Esophagus muscularis mucosa (tissue), 4 donors: ENCODE results near the gene HS6ST3. TPM values are rescaled to one million over a fixed set of nuclear protein-coding genes. Genes with fewer than 3 reads are reported as not detected.

Source experiments
- DNase-seq: peaks from one replicate; pipeline ENCODE4 v3.0.0-alpha.2; 2017; ENCODE audit errors: extremely low spot score
- H3K27ac ChIP-seq, 4 donors: fragments of 200-600 bp; sonication (generic); replicated peaks in 1 of 4; 1 replicate in 3 of 4; 2 replicates in 1 of 4; pipeline ENCODE4 v1.5.1; 2016 to 2019; ENCODE audit warnings: mild to moderate bottlenecking in 1 of 4
- H3K27me3 ChIP-seq, 4 donors: fragments of 200-600 bp; sonication (generic); one replicate each; pipeline versions ENCODE4 v1.5.1 to v1.6.0; 2016 to 2019
- H3K36me3 ChIP-seq, 4 donors: fragments of 200-600 bp; sonication (generic); one replicate each; pipeline ENCODE4 v1.5.1; 2016 to 2019
- H3K4me1 ChIP-seq, 4 donors: fragments of 200-600 bp; sonication (generic); one replicate each; pipeline ENCODE4 v1.5.1; 2016 to 2019
- H3K4me3 ChIP-seq, 4 donors: fragments of 200-600 bp; sonication (generic); 1 replicate in 2 of 4; 2 replicates in 2 of 4; pipeline ENCODE4 v1.5.1; 2016 to 2019; ENCODE audit warnings: mild to moderate bottlenecking in 4 of 4, moderate library complexity in 1 of 4
- H3K9me3 ChIP-seq, 4 donors: fragments of 200-600 bp; sonication (generic); 1 replicate in 3 of 4; 2 replicates in 1 of 4; pipeline ENCODE4 v1.5.1; 2016 to 2019
- EP300 ChIP-seq: sonication (generic); formaldehyde crosslinking; IDR thresholded peaks from one replicate; pipeline ENCODE4 v1.6.1; 2017; ENCODE audit warnings: antibody characterized with exemption
- POLR2A ChIP-seq: fragments of 450-650 bp; IDR thresholded peaks from one replicate; pipeline ENCODE4 v1.6.1; 2017; ENCODE audit warnings: antibody characterized with exemption, moderate library complexity, mild to moderate bottlenecking, low read depth
- POLR2AphosphoS5 ChIP-seq, 2 donors: sonication (generic); formaldehyde crosslinking; IDR thresholded peaks; one replicate each; pipeline ENCODE4 v1.6.1; 2017; ENCODE audit warnings: antibody characterized with exemption in 2 of 2
- WGBS: methylation state at CpG from one replicate; pipeline ENCODE4 v1.1.5; 2018; 5-methylcytosine and 5-hydroxymethylcytosine counted together
- intact Hi-C: fragments of 100-400 bp; cut with DNase I; formaldehyde crosslinking; loops from one replicate; pipeline ENCODE4 v1.15.1; 2023
- total RNA-seq, 4 donors: library from RNA; depleted of rRNA; stranded (reverse); fragments of >200 nt; gene quantifications; one replicate each; pipeline versions ENCODE4 v1.1.0 to v1.2.1, GENCODE V29; 2016
- TF ChIP-seq, protein P1 (sequence below), 3 experiments: fragments of 200-600 bp in 2 of 3; fragments of 450-650 bp in 1 of 3; sonication (generic) in 2 of 3; IDR thresholded peaks; one replicate each; pipeline ENCODE4 v1.5.1; 2017 to 2019; ENCODE audit warnings: antibody characterized with exemption in 3 of 3, mild to moderate bottlenecking in 2 of 3, moderate library complexity in 1 of 3

Gene HS6ST3
- total RNA-seq, 4 donors from 2014 or later, result 4.6 to 12.4 (median 7.9) TPM

DNA sequence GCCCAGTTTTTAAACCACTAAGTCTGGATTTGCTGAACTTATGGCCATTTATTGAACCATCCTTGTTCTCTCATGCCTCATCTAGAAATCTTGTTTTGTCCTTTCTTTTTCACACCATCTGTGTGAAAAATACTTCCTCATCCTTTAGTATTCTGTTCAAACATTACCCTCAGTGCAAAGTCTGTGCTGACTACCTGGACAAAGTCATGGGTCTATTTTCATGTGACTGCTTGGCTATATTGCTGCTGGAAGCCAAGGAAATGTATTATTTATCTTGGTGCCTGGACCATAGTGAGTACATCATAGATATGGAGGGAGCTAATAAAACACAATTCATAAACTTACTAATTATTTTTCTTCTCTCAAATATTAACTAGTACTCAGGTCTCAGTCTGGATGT lies 591.9 kb downstream of the HS6ST3 start:
- intact Hi-C loops, result no loop called here
- no peaks in the 10 kb centered on the region for H3K4me1 ChIP-seq
- no peak for DNase-seq

DNA sequence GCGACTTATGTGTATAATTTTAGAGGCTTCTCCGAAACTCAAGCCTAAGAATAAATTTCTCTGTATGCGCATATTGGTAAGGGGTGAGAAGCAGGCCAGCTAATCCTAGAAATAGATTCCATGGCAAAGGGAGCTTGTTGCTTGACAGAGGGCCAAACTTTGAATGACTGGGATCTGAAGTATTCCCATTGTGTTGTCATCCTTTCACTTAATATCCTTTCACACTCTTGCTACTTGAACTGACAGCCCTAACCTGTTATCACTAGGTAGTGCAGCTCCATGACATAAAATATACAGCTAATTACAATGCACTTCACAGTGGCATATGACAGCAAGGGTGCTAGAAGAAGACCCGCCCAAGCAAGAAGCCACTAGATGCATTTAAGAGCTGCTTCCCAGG lies 594.6 kb downstream of the HS6ST3 start:
- no peaks in the 10 kb centered on the region for H3K4me1 ChIP-seq
- intact Hi-C loops, result no loop called here
- H3K4me3 ChIP-seq, result no peak overlapping the region
- 83% methylated on average over 4 of the region's 4 CpGs for WGBS
- H3K27ac ChIP-seq, result no peak overlapping the region
- no peaks in the 10 kb centered on the region for H3K36me3 ChIP-seq
- H3K9me3 ChIP-seq, result no peaks in the 10 kb centered on the region
- H3K27me3 ChIP-seq, result no peaks in the 10 kb centered on the region
- TF ChIP-seq, protein P1, sequence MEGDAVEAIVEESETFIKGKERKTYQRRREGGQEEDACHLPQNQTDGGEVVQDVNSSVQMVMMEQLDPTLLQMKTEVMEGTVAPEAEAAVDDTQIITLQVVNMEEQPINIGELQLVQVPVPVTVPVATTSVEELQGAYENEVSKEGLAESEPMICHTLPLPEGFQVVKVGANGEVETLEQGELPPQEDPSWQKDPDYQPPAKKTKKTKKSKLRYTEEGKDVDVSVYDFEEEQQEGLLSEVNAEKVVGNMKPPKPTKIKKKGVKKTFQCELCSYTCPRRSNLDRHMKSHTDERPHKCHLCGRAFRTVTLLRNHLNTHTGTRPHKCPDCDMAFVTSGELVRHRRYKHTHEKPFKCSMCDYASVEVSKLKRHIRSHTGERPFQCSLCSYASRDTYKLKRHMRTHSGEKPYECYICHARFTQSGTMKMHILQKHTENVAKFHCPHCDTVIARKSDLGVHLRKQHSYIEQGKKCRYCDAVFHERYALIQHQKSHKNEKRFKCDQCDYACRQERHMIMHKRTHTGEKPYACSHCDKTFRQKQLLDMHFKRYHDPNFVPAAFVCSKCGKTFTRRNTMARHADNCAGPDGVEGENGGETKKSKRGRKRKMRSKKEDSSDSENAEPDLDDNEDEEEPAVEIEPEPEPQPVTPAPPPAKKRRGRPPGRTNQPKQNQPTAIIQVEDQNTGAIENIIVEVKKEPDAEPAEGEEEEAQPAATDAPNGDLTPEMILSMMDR (IDR thresholded peaks at IDR 0.05), result no peak
- TF ChIP-seq EP300 (no peak), POLR2AphosphoS5 (IDR thresholded peaks at IDR 0.05) (no peak), POLR2A (no peak)
- DNase-seq, result no peak

More for the DNA sequence above, 591.9 kb downstream of the HS6ST3 start:
- no peak overlapping the region for H3K4me3 ChIP-seq
- TF ChIP-seq, protein P1 (IDR thresholded peaks at IDR 0.05), result no peak
- TF ChIP-seq POLR2A (no peak), EP300 (no peak), POLR2AphosphoS5 (IDR thresholded peaks at IDR 0.05) (no peak)
- H3K9me3 ChIP-seq, result no peaks in the 10 kb centered on the region
- H3K36me3 ChIP-seq, result no peaks in the 10 kb centered on the region
- H3K27me3 ChIP-seq, result no peaks in the 10 kb centered on the region
- no peak overlapping the region for H3K27ac ChIP-seq

DNA sequence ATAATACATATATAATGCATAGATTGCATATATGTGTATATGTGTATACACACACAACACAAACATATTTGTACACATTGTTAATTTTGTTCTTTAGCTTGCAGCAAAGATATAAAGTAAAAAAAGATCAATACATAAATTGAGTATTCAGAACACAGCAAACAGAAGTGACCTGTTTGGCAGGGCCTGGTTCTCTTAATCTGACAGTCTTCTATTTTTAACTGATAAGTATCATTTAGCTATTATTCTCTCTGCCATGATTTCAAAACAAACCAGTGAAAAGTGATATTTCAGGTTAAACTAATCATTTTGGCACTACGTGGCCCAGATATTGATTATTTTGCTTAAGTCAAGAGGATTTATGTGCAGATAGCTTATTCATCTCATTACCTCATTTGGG lies 595.0 kb downstream of the HS6ST3 start:
- no peaks in the 10 kb centered on the region for H3K4me1 ChIP-seq
- H3K9me3 ChIP-seq, result no peaks in the 10 kb centered on the region
- no peak for TF ChIP-seq POLR2A
- TF ChIP-seq EP300, result no peak
- TF ChIP-seq, protein P1 (IDR thresholded peaks at IDR 0.05), result no peak
- TF ChIP-seq POLR2AphosphoS5 (IDR thresholded peaks at IDR 0.05), result no peak
- DNase-seq, result no peak
- no peak overlapping the region for H3K27ac ChIP-seq
- H3K36me3 ChIP-seq, result no peaks in the 10 kb centered on the region
- 53% methylated on average over 1 of the region's 1 CpG for WGBS
- intact Hi-C loops, result no loop called here
- no peaks in the 10 kb centered on the region for H3K27me3 ChIP-seq
- H3K4me3 ChIP-seq, result no peak overlapping the region

DNA sequence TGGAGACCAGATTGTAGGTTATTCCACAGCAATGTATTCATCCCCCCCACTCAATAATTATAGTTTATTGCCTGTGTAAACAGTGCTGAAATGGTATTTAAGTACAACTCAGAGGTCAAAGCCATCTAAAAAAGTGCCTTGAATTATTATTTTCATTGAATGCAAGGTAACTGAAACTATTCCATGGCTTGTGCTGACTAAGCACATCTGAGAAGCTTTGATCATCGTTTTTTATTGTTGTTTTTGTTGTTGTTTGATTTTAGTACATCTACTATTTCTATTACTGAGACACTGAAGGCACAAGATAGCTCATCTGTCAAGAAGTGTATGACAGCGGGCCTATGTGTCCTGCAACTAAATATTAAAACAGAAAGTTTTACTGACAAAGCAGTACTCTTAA lies 596.4 kb downstream of the HS6ST3 start:
- Histone ChIP-seq H3K27me3 (no peaks in the 10 kb centered on the region), H3K9me3 (no peaks in the 10 kb centered on the region), H3K27ac (no peak overlapping the region), H3K36me3 (no peaks in the 10 kb centered on the region), H3K4me3 (no peak overlapping the region), H3K4me1 (no peaks in the 10 kb centered on the region)
- intact Hi-C loops, result no loop called here
- DNase-seq, result no peak
- TF ChIP-seq, protein P1 (IDR thresholded peaks at IDR 0.05), result no peak
- TF ChIP-seq POLR2AphosphoS5 (IDR thresholded peaks at IDR 0.05) (no peak), EP300 (no peak), POLR2A (no peak)
- 19% methylated on average over 2 of the region's 2 CpGs for WGBS

DNA sequence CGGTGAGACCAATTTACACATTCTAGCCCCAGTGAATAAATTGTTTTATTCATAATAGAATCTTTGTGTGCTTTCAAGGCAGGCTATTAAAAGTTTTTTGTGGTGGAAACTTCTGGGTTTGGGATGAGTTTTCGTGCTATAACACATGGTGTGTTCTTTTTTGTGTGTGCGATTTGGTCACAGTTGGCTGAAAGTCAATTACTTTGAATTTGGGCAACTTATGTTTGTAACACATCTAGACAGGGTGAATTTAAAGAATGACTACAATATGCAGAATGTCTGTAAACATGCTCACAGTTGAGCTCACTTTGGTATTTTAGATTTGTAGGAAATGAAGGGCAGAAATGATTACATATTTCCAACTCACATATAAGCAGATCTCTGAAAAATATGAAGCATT lies 597.3 kb downstream of the HS6ST3 start:
- WGBS, result 80% methylated on average over 3 of the region's 3 CpGs
- no peak for DNase-seq
- Histone ChIP-seq H3K27ac (no peak overlapping the region), H3K4me1 (no peaks in the 10 kb centered on the region), H3K27me3 (no peaks in the 10 kb centered on the region), H3K4me3 (no peak overlapping the region), H3K9me3 (no peaks in the 10 kb centered on the region), H3K36me3 (no peaks in the 10 kb centered on the region)
- intact Hi-C loops, result no loop called here
- TF ChIP-seq, protein P1 (IDR thresholded peaks at IDR 0.05), result no peak
- TF ChIP-seq POLR2AphosphoS5 (IDR thresholded peaks at IDR 0.05) (no peak), EP300 (no peak), POLR2A (no peak)
